ENCODE results near the gene HEPH. TPM values are rescaled to one million over a fixed set of nuclear protein-coding genes. Genes with fewer than 3 reads are reported as not detected.

The HEPH gene
- total RNA-seq, 1 experiment from 2014 or later, result not detected

- peaks cover 12% of the 10 kb centered on the region for H3K9me3 ChIP-seq (ENCODE audit: low read depth, low read length, poor library complexity, severe bottlenecking)
- no peaks in the 10 kb centered on the region for H3K4me1 ChIP-seq (ENCODE audit: insufficient read depth, low read length, poor library complexity, severe bottlenecking)
- TF ChIP-seq EZH2 (IDR thresholded peaks at IDR 0.05; ENCODE audit: borderline replicate concordance, low read depth, low read length, poor library complexity, severe bottlenecking), result no peak
- TF ChIP-seq CTCF (conservative IDR thresholded peaks at IDR 0.05; ENCODE audit: low read depth, low read length), result no peak
- ChIA-PET POLR2A (ENCODE audit: low non-redundant PET) (no interaction called here), CTCF (no interaction called here)
- intact Hi-C loops (cut with micrococcal nuclease; ENCODE audit: unreplicated experiment), result no loop called here
- BruUV-seq (replicated peaks), result no TSS peak
- no peaks in the 10 kb centered on the region for H3K27me3 ChIP-seq (replicated peaks; ENCODE audit: insufficient read depth, low read depth, low read length, poor library complexity)
- DNase-seq (ENCODE audit: low spot score), result no peak
- H3K4me3 ChIP-seq (ENCODE audit: low read depth, low read length, poor library complexity, severe bottlenecking), result no peak overlapping the region
- H3K27ac ChIP-seq (ENCODE audit: low read depth, low read length, poor library complexity, severe bottlenecking), result no peak overlapping the region
- no peaks in the 10 kb centered on the region for H3K36me3 ChIP-seq (ENCODE audit: insufficient read depth, low read length, poor library complexity, severe bottlenecking)
Observed at GRCh38 chrX:66262807-66263206, 98.8 kb downstream of the HEPH start.

Other genes with a start within 250 kb of the HEPH start
- not detected in 2 replicates for gene VSIG4, start 124.2 kb upstream of the HEPH start, total RNA-seq (2021)

Data from A673 (cell line).